ENCODE results near the gene RPL27A. TPM values are rescaled to one million over a fixed set of nuclear protein-coding genes. Genes with fewer than 3 reads are reported as not detected.

The RPL27A gene
- total RNA-seq, 1 experiment from 2014 or later = 585 TPM

GRCh38 chr11:8709777-8710176, 27.2 kb downstream of the RPL27A start:
- Mint-ChIP-seq H3K36me3 (ENCODE audit: insufficient read depth, unreplicated experiment) (peaks cover 16% of the 10 kb centered on the region), H3K27ac (ENCODE audit: unreplicated experiment) (no peak overlapping the region), H3K9me3 (ENCODE audit: low read depth, unreplicated experiment) (no peaks in the 10 kb centered on the region), H3K27me3 (ENCODE audit: unreplicated experiment) (no peaks in the 10 kb centered on the region), H3K4me3 (ENCODE audit: low read depth, unreplicated experiment) (no peak overlapping the region), H3K4me1 (ENCODE audit: low read depth, unreplicated experiment) (peaks cover 6% of the 10 kb centered on the region)
- DNase-seq = no peak
- CTCF ChIA-PET = no interaction called here
- TF ChIP-seq CTCF (IDR thresholded peaks at IDR 0.05; ENCODE audit: unreplicated experiment) = no peak
- intact Hi-C loops (cut with micrococcal nuclease; ENCODE audit: unreplicated experiment) = no loop called here
- BruUV-seq (replicated peaks) = no TSS peak

GRCh38 chr11:8711895-8712442, 29.4 kb downstream of the RPL27A start:
- H3K4me3 Mint-ChIP-seq (ENCODE audit: low read depth, unreplicated experiment) = no peak overlapping the region
- no peaks in the 10 kb centered on the region for H3K27me3 Mint-ChIP-seq (ENCODE audit: unreplicated experiment)
- no peak overlapping the region for H3K27ac Mint-ChIP-seq (ENCODE audit: unreplicated experiment)
- BruUV-seq (replicated peaks) = no TSS peak
- intact Hi-C loops (cut with micrococcal nuclease; ENCODE audit: unreplicated experiment) = no loop called here
- no peak for DNase-seq
- H3K36me3 Mint-ChIP-seq (ENCODE audit: insufficient read depth, unreplicated experiment) = peaks cover 18% of the 10 kb centered on the region
- peaks cover 2% of the 10 kb centered on the region for H3K4me1 Mint-ChIP-seq (ENCODE audit: low read depth, unreplicated experiment)
- H3K9me3 Mint-ChIP-seq (ENCODE audit: low read depth, unreplicated experiment) = no peaks in the 10 kb centered on the region
- no peak for TF ChIP-seq CTCF (IDR thresholded peaks at IDR 0.05; ENCODE audit: unreplicated experiment)
- CTCF ChIA-PET = no interaction called here

GRCh38 chr11:8712506-8712905, 29.9 kb downstream of the RPL27A start:
- no peak overlapping the region for H3K27ac Mint-ChIP-seq (ENCODE audit: unreplicated experiment)
- no peak for TF ChIP-seq CTCF (IDR thresholded peaks at IDR 0.05; ENCODE audit: unreplicated experiment)
- peaks cover 24% of the 10 kb centered on the region for H3K36me3 Mint-ChIP-seq (ENCODE audit: insufficient read depth, unreplicated experiment)
- CTCF ChIA-PET = no interaction called here
- no peak for DNase-seq
- intact Hi-C loops (cut with micrococcal nuclease; ENCODE audit: unreplicated experiment) = no loop called here
- no peaks in the 10 kb centered on the region for H3K9me3 Mint-ChIP-seq (ENCODE audit: low read depth, unreplicated experiment)
- H3K4me1 Mint-ChIP-seq (ENCODE audit: low read depth, unreplicated experiment) = peaks cover 7% of the 10 kb centered on the region
- no TSS peak for BruUV-seq (replicated peaks)
- H3K4me3 Mint-ChIP-seq (ENCODE audit: low read depth, unreplicated experiment) = no peak overlapping the region
- no peaks in the 10 kb centered on the region for H3K27me3 Mint-ChIP-seq (ENCODE audit: unreplicated experiment)

GRCh38 chr11:8713760-8714454, 31.3 kb downstream of the RPL27A start:
- H3K27ac Mint-ChIP-seq (ENCODE audit: unreplicated experiment) = no peak overlapping the region
- CTCF ChIA-PET = no interaction called here

More at GRCh38 chr11:8713760-8714454, 31.3 kb downstream of the RPL27A start:
- intact Hi-C loops (cut with micrococcal nuclease; ENCODE audit: unreplicated experiment) = no loop called here
- Mint-ChIP-seq H3K4me1 (ENCODE audit: low read depth, unreplicated experiment) (peaks cover 21% of the 10 kb centered on the region), H3K36me3 (ENCODE audit: insufficient read depth, unreplicated experiment) (peaks cover 27% of the 10 kb centered on the region), H3K27me3 (ENCODE audit: unreplicated experiment) (no peaks in the 10 kb centered on the region), H3K9me3 (ENCODE audit: low read depth, unreplicated experiment) (no peaks in the 10 kb centered on the region), H3K4me3 (ENCODE audit: low read depth, unreplicated experiment) (no peak overlapping the region)
- BruUV-seq (replicated peaks) = no TSS peak
- no peak for DNase-seq
- TF ChIP-seq CTCF (IDR thresholded peaks at IDR 0.05; ENCODE audit: unreplicated experiment) = no peak
